Ovary (tissue), 9 donors: ENCODE measurements around the gene PLA2G2E. TPM values are rescaled to one million over a fixed set of nuclear protein-coding genes. Genes with fewer than 3 reads are reported as not detected.
A peak's percentile ranks its signal among the peaks of the same experiment; 100 is the strongest.

ENCODE experiments used
- DNase-seq, 5 donors: peaks; one replicate each; pipeline ENCODE4 v3.0.0-alpha.2; 2019 to 2020
- H3K27ac ChIP-seq, 2 donors: fragments of 200-600 bp; one replicate each; pipeline versions ENCODE4 v1.5.1 to v1.8.0; 2019 to 2022
- H3K27me3 ChIP-seq: fragments of 200-600 bp; one replicate; pipeline ENCODE4 v1.8.0; 2022
- H3K36me3 ChIP-seq: fragments of 200-600 bp; sonication (generic); one replicate; pipeline ENCODE4 v1.5.1; 2019
- H3K4me1 ChIP-seq: one replicate; pipeline ENCODE4 v1.8.1; 2013; ENCODE audit warnings: mild to moderate bottlenecking, moderate library complexity; ENCODE audit not compliant: insufficient read depth
- H3K4me3 ChIP-seq: fragments of 200-600 bp; sonication (generic); one replicate; pipeline ENCODE4 v1.5.1; 2017
- H3K9me3 ChIP-seq, 2 donors: fragments of 200-600 bp in 1 of 2; sonication (generic) in 1 of 2; one replicate each; pipeline versions ENCODE4 v1.5.1 to v1.8.1; 2013 to 2019; ENCODE audit warnings: mild to moderate bottlenecking in 1 of 2, moderate library complexity in 1 of 2
- CTCF ChIP-seq, 3 donors: fragments of 450-650 bp in 2 of 3; fragments of 200-600 bp in 1 of 3; IDR thresholded peaks; one replicate each; pipeline versions ENCODE4 v1.5.1 to v1.8.0; 2016 to 2022; ENCODE audit warnings: antibody characterized with exemption in 3 of 3, mild to moderate bottlenecking in 1 of 3
- EP300 ChIP-seq: sonication (generic); formaldehyde crosslinking; IDR thresholded peaks from one replicate; pipeline ENCODE4 v1.6.1; 2017; ENCODE audit warnings: antibody characterized with exemption
- POLR2A ChIP-seq: fragments of 450-650 bp; IDR thresholded peaks from one replicate; pipeline ENCODE4 v1.6.1; 2017; ENCODE audit warnings: antibody characterized with exemption, mild to moderate bottlenecking, moderate library complexity
- WGBS, 3 donors: extraction: QIAGEN DNeasy Blood & Tissue Kit in 1 of 3; methylation state at CpG; one replicate each; pipeline versions ENCODE4 v1.1.5 to v1.1.7; 2013 to 2017; 5-methylcytosine and 5-hydroxymethylcytosine counted together
- intact Hi-C, 4 donors: fragments of 100-400 bp; cut with DNase I; formaldehyde crosslinking; loops; one replicate each; pipeline versions ENCODE4 v1.11.0 to v1.15.1; 2022 to 2023
- polyA plus RNA-seq, 2 donors: library from polyadenylated mRNA; stranded (reverse); fragments of 200-250 nt in 1 of 2; fragments of 350-450 nt in 1 of 2; fragmentation: Illumina TruSeq in 1 of 2; extraction: RNeasy Lipid Tissue Mini Kit (QIAGEN cat#74804) in 1 of 2; gene quantifications; one replicate each; pipeline ENCODE4 v1.2.3, GENCODE V29; 2013 to 2014
- total RNA-seq, 7 donors: library from RNA; depleted of rRNA in 2 of 7; stranded (reverse); fragments of >200 nt in 2 of 7; fragmentation: NEBNext Ultra II Directional in 3 of 7; extraction: Animal tissue kit (Norgen Biotek cat#: 25700) in 3 of 7; gene quantifications; one replicate each; pipeline versions ENCODE4 v1.1.0 to v1.2.4, GENCODE V29; 2016 to 2023
- donor health status: DM: no; HTN: no; CAD: no; lungs with moderate emphysema.
- donor health status: DM: no; HTN: no; CAD: no.
- donor health status: Bipolar disorder and iron deficiency.
- donor health status: DM: yes; HTN: yes; CAD: no.
- donor health status: DM: no; HTN: no; CAD: no.
- donor health status: DM: yes; HTN: yes; CAD: no.

The PLA2G2E gene
- total and polyA plus RNA-seq, 9 donors = not detected

GRCh38 chr1:19918057-19918456 is 5.4 kb downstream of the PLA2G2E start:
- intact Hi-C loops = loop anchor here (1.0 to 10.0 kb wide), 5 partner anchors 234 to 577 kb away; no protein-coding TSS in a partner anchor
- Histone ChIP-seq H3K27me3 (no peaks in the 10 kb centered on the region), H3K36me3 (no peaks in the 10 kb centered on the region), H3K27ac (no peak overlapping the region), H3K4me3 (no peak overlapping the region), H3K4me1 (no peaks in the 10 kb centered on the region), H3K9me3 (no peaks in the 10 kb centered on the region)
- WGBS, 3 donors = 6% methylated on average over 6 of the region's 6 CpGs
- peak; percentile 84 to 95 (median 91) for DNase-seq
- TF ChIP-seq POLR2A = no peak
- peak; percentile 86 to 96 (median 95) for TF ChIP-seq CTCF (IDR thresholded peaks at IDR 0.05)

GRCh38 chr1:19910650-19911049 is 12.8 kb downstream of the PLA2G2E start:
- H3K36me3 ChIP-seq = no peaks in the 10 kb centered on the region
- intact Hi-C loops = loop anchor here in 1 of 4 donors (10.0 kb wide), 1 partner anchor 584 kb away; no protein-coding TSS in a partner anchor
- H3K4me3 ChIP-seq = no peak overlapping the region
- H3K27me3 ChIP-seq = no peaks in the 10 kb centered on the region
- H3K4me1 ChIP-seq = no peaks in the 10 kb centered on the region
- DNase-seq = no peak
- H3K27ac ChIP-seq = no peak overlapping the region
- TF ChIP-seq EP300 = no peak
- TF ChIP-seq POLR2A = no peak
- TF ChIP-seq CTCF (IDR thresholded peaks at IDR 0.05) = no peak
- H3K9me3 ChIP-seq = no peaks in the 10 kb centered on the region
- WGBS, 3 donors = 78 to 86% (median 79%) methylated on average over 3 of the region's 3 CpGs

- TF ChIP-seq CTCF (IDR thresholded peaks at IDR 0.05) (no peak), EP300 (no peak), POLR2A (no peak)
- Histone ChIP-seq H3K27me3 (no peaks in the 10 kb centered on the region), H3K9me3 (no peaks in the 10 kb centered on the region), H3K27ac (no peak overlapping the region), H3K4me3 (no peak overlapping the region), H3K36me3 (no peaks in the 10 kb centered on the region), H3K4me1 (no peaks in the 10 kb centered on the region)
- DNase-seq = no peak
- intact Hi-C loops = loop anchor here in 1 of 4 donors (10.0 kb wide), 1 partner anchor 585 kb away; no protein-coding TSS in a partner anchor
- WGBS, 3 donors = 77 to 85% (median 79%) methylated on average over 3 of the region's 3 CpGs
Measured at GRCh38 chr1:19909971-19910370, 13.4 kb downstream of the PLA2G2E start.

- Histone ChIP-seq H3K4me3 (no peak overlapping the region), H3K9me3 (no peaks in the 10 kb centered on the region), H3K4me1 (no peaks in the 10 kb centered on the region), H3K27me3 (no peaks in the 10 kb centered on the region), H3K36me3 (no peaks in the 10 kb centered on the region), H3K27ac (no peak overlapping the region)
- 47 to 64% (median 60%) methylated on average over 5 of the region's 5 CpGs for WGBS, 3 donors
- DNase-seq = no peak
- intact Hi-C loops = no loop called here
- TF ChIP-seq EP300 (no peak), CTCF (IDR thresholded peaks at IDR 0.05) (no peak), POLR2A (no peak)
Measured at GRCh38 chr1:19909392-19909791, 14.0 kb downstream of the PLA2G2E start.
